Activated CD4-positive, alpha-beta T cell treated with anti-CD3 and anti-CD28 coated beads, Interleukin-2, amount 50 U/mL, for 16 hours (primary cell): ENCODE measurements around the gene SNORC.
"Not testable (repeated sequence)": the region's sequence is repeated elsewhere in the genome, so short reads cannot be mapped to it uniquely, and the experiment has no call there.

Experiments used
- DNase-seq: peaks from one replicate; pipeline ENCODE4 v3.0.0-alpha.2; 2020

SNORC gene

GRCh38 chr2:232897598-232898408, 27.7 kb downstream of the SNORC start:
- peak; percentile 12 for DNase-seq

GRCh38 chr2:232898592-232899543, 28.8 kb downstream of the SNORC start:
- no peak for DNase-seq

- DNase-seq, result no peak
Observed at GRCh38 chr2:232900811-232901735, 31.0 kb downstream of the SNORC start.

GRCh38 chr2:232901736-232902578, 31.9 kb downstream of the SNORC start:
- DNase-seq, result peak; percentile 60

- DNase-seq, result no peak
Observed at GRCh38 chr2:232903989-232904388, 33.9 kb downstream of the SNORC start.

- not testable (repeated sequence) for DNase-seq
Observed at GRCh38 chr2:232906867-232907717, 37.0 kb downstream of the SNORC start.

GRCh38 chr2:232907718-232908085, 37.6 kb downstream of the SNORC start:
- not testable (repeated sequence) for DNase-seq

GRCh38 chr2:232908695-232909094, 38.6 kb downstream of the SNORC start:
- no peak for DNase-seq

- DNase-seq, result no peak
Observed at GRCh38 chr2:232910376-232910775, 40.3 kb downstream of the SNORC start.

- no peak for DNase-seq
Observed at GRCh38 chr2:232911712-232912277, 41.7 kb downstream of the SNORC start.

GRCh38 chr2:232913903-232914302, 43.8 kb downstream of the SNORC start:
- no peak for DNase-seq

GRCh38 chr2:232919141-232919540, 49.1 kb downstream of the SNORC start:
- no peak for DNase-seq

- no peak for DNase-seq
Observed at GRCh38 chr2:232920055-232920454, 50.0 kb downstream of the SNORC start.

GRCh38 chr2:232920760-232921159, 50.7 kb downstream of the SNORC start:
- DNase-seq, result no peak

- DNase-seq, result no peak
Observed at GRCh38 chr2:232924433-232924832, 54.4 kb downstream of the SNORC start.

GRCh38 chr2:232925153-232925820, 55.2 kb downstream of the SNORC start:
- no peak for DNase-seq

GRCh38 chr2:232925821-232926156, 55.7 kb downstream of the SNORC start:
- DNase-seq, result no peak

GRCh38 chr2:232926431-232926939, 56.4 kb downstream of the SNORC start:
- DNase-seq, result no peak

- DNase-seq, result no peak
Observed at GRCh38 chr2:232927032-232927792, 57.1 kb downstream of the SNORC start.
